K562 (cell line): ENCODE data around the gene TRIM10. TPM values are rescaled to one million over a fixed set of nuclear protein-coding genes. Genes with fewer than 3 reads are reported as not detected.

Experiments
- ATAC-seq: fragments of 200-7000 bp; cut with Tn5 transposase; 3 replicates; pipeline ENCODE4 v1.9.1; 2020; ENCODE audit warnings: moderate library complexity
- BruUV-seq: library from RNA; stranded (reverse); fragments of 400-500 nt; replicated peaks from 2 replicates; lab custom pipeline; 2021; lab: Mats Ljungman, UMichigan
- CTCF ChIA-PET: fragments of 300-600 bp; formaldehyde crosslinking; extraction: SDS; loops from one replicate; lab custom pipeline; 2021; ENCODE audit warnings: low intra/inter-chr PET ratio; lab: Yijun Ruan, JAX
- POLR2A ChIA-PET: fragments of 300-600, 350-650 bp; sonication (Branson Sonifier 250); formaldehyde crosslinking; extraction: SDS; loops from one replicate; lab custom pipeline; 2021; ENCODE audit warnings: antibody characterized with exemption, inconsistent platforms; lab: Yijun Ruan, JAX
- DNase-seq, 4 experiments: peaks; one replicate each; pipeline versions ENCODE4 v3.0.0 to v3.0.0-alpha.2; 2011 to 2018; ENCODE audit warnings: low spot score in 3 of 4, mixed read lengths in 3 of 4; ENCODE audit errors: extremely low read depth in 1 of 4
- FAIRE-seq: peaks from 2 replicates; lab custom pipeline; 2011; peaks lifted over from hg19 to GRCh38; lab: Jason Lieb, UNC
- H2AFZ ChIP-seq: 2 replicates; pipeline ENCODE4 v1.6.0; 2011; ENCODE audit warnings: low read depth, low read length, control low read depth, inconsistent platforms
- H3K27ac ChIP-seq: fragments of 200-600 bp; 3 replicates; pipeline ENCODE4 v1.8.0; 2011; ENCODE audit warnings: low read depth, mild to moderate bottlenecking, control low read depth, inconsistent platforms, low read length, moderate library complexity, mixed read lengths; ENCODE audit errors: extremely low read depth
- H3K27me3 ChIP-seq, 2 experiments: fragments of 300-600 bp in 1 of 2; 2 replicates in 1 of 2; 3 replicates in 1 of 2; pipeline versions ENCODE4 v1.6.0 to v1.8.0; 2011; ENCODE audit warnings: inconsistent platforms in 2 of 2, low read length in 2 of 2, mild to moderate bottlenecking in 1 of 2, mixed read lengths in 1 of 2, moderate library complexity in 1 of 2; ENCODE audit not compliant: control insufficient read depth in 2 of 2, insufficient read depth in 2 of 2
- H3K36me3 ChIP-seq: fragments of 300-600 bp; 3 replicates; pipeline ENCODE4 v1.8.0; 2011; ENCODE audit warnings: mild to moderate bottlenecking, low read length, inconsistent platforms; ENCODE audit not compliant: control insufficient read depth, insufficient read depth
- H3K4me1 ChIP-seq, 2 experiments: fragments of 200-600 bp in 1 of 2; replicated peaks in 1 of 2; 2 replicates in 1 of 2; 3 replicates in 1 of 2; pipeline versions ENCODE4 v1.5.1 to v1.8.0; 2011; ENCODE audit warnings: inconsistent platforms in 2 of 2, low read length in 2 of 2, mild to moderate bottlenecking in 1 of 2, mixed read lengths in 1 of 2, moderate library complexity in 1 of 2; ENCODE audit not compliant: control insufficient read depth in 2 of 2, insufficient read depth in 2 of 2
- H3K4me2 ChIP-seq: 2 replicates; pipeline ENCODE4 v1.6.1; 2011; ENCODE audit warnings: low read length, control low read depth, inconsistent platforms, mixed read lengths; ENCODE audit not compliant: insufficient read depth
- H3K4me3 ChIP-seq: fragments of 200-600 bp; sonication (generic), shearing (Covaris generic); 2 replicates; pipeline ENCODE4 v1.5.1; 2016; ENCODE audit warnings: control low read depth, inconsistent platforms
- H3K79me2 ChIP-seq: fragments of 200-600 bp; 3 replicates; pipeline ENCODE4 v1.8.0; 2011; ENCODE audit warnings: low read length, inconsistent platforms; ENCODE audit not compliant: control insufficient read depth, insufficient read depth
- H3K9ac ChIP-seq, 2 experiments: 2 replicates each; pipeline versions ENCODE4 v1.6.0 to v1.6.1; 2011; ENCODE audit warnings: low read depth in 2 of 2, low read length in 2 of 2, control low read depth in 1 of 2, inconsistent platforms in 1 of 2, mild to moderate bottlenecking in 1 of 2, mixed read lengths in 1 of 2; ENCODE audit not compliant: insufficient read depth in 1 of 2
- H3K9me1 ChIP-seq: one replicate; pipeline ENCODE4 v1.6.0; 2011; ENCODE audit warnings: inconsistent platforms, mild to moderate bottlenecking, low read length, moderate library complexity; ENCODE audit not compliant: control insufficient read depth, insufficient read depth
- H3K9me3 ChIP-seq: replicated peaks from 2 replicates; pipeline ENCODE4 v1.5.1; 2011; ENCODE audit warnings: low read depth, low read length, inconsistent platforms; ENCODE audit not compliant: control insufficient read depth, insufficient read depth
- H4K20me1 ChIP-seq: replicated peaks from 2 replicates; pipeline ENCODE4 v1.6.1; 2011; ENCODE audit warnings: low read length, inconsistent platforms, mixed read lengths; ENCODE audit not compliant: control insufficient read depth, insufficient read depth
- BRF2 ChIP-seq: IDR thresholded peaks from 3 replicates; pipeline ENCODE4 v1.6.1; 2011; ENCODE audit warnings: borderline replicate concordance, mild to moderate bottlenecking; ENCODE audit not compliant: insufficient read length, insufficient read depth
- CBX2 ChIP-seq: fragments of 200-600 bp; sonication (generic); IDR thresholded peaks from one replicate; pipeline ENCODE4 v1.6.1; 2012; ENCODE audit warnings: mild to moderate bottlenecking, low read length, inconsistent platforms; ENCODE audit not compliant: insufficient read depth, poor library complexity, severe bottlenecking
- FOXP1 ChIP-seq: sonication (generic); formaldehyde crosslinking; IDR thresholded peaks from 2 replicates; pipeline ENCODE4 v1.8.0; 2022; ENCODE audit warnings: mild to moderate bottlenecking, missing genetic modification reagents
- PCBP2 ChIP-seq: fragments of 200-400 bp; formaldehyde crosslinking; IDR thresholded peaks from 2 replicates; pipeline ENCODE4 v1.6.1; 2018; ENCODE audit warnings: low read length, low read depth, mild to moderate bottlenecking, moderate library complexity; ENCODE audit not compliant: poor library complexity, severe bottlenecking
- ZBED1 ChIP-seq: IDR thresholded peaks from 2 replicates; pipeline ENCODE4 v1.6.1; 2014
- ZNF146 ChIP-seq: IDR thresholded peaks from one replicate; pipeline ENCODE4 v1.6.1; 2018; ENCODE audit warnings: missing compliant biosample characterization; ENCODE audit not compliant: unreplicated experiment
- ZNF3 ChIP-seq: fragments of 250-450 bp; sonication (Bioruptor Pico); IDR thresholded peaks from 2 replicates; pipeline ENCODE4 v1.5.0; 2021; ENCODE audit warnings: mild to moderate bottlenecking, moderate library complexity
- ZNF551 ChIP-seq: fragments of 250-450 bp; sonication (Bioruptor Pico); IDR thresholded peaks from 2 replicates; pipeline ENCODE4 v1.5.0; 2021; ENCODE audit warnings: mild to moderate bottlenecking, moderate library complexity
- ZNF589 ChIP-seq: fragments of 200-800 bp; sonication (Bioruptor generic); IDR thresholded peaks from 2 replicates; pipeline ENCODE4 v1.6.1; 2016; ENCODE audit warnings: low read depth, missing genetic modification characterization, missing compliant biosample characterization
- WGBS: fragments of 100-300 bp; shearing (Covaris generic); methylation state at CpG from one replicate; pipeline ENCODE4 v1.1.6; 2016; ENCODE audit warnings: low coverage, mixed read lengths; ENCODE audit not compliant: insufficient coverage; ENCODE audit errors: missing lambda C conversion rate; 5-methylcytosine and 5-hydroxymethylcytosine counted together
- in situ Hi-C: fragments of 300-500 bp; cut with MboI; formaldehyde crosslinking; loops from 4 replicates; pipeline ENCODE4 v1.15.0; 2018; ENCODE audit warnings: inconsistent platforms, mixed read lengths
- intact Hi-C: fragments of 100-400 bp; cut with micrococcal nuclease; formaldehyde crosslinking; loops from 2 replicates; pipeline ENCODE4 v1.14.2; 2022
- polyA plus RNA-seq, 8 experiments: library from polyadenylated mRNA; depleted of rRNA in 4 of 8; stranded (reverse) in 5 of 8; unstranded in 3 of 8; fragments of >200 nt; fragmentation: Nextera tagmentation in 2 of 8; fragmentation: Illumina TruSeq in 1 of 8; extraction: Ambion mirVana in 2 of 8; extraction: Trizol in 1 of 8; gene quantifications; 2 replicates each; pipeline versions ENCODE4 v1.2.1 to v1.2.3, GENCODE V29; 2011 to 2014; ENCODE audit warnings: inconsistent platforms in 1 of 8, missing spikeins in 1 of 8
- total RNA-seq, 7 experiments: library from RNA; depleted of rRNA in 6 of 7; stranded (reverse); fragments of >200 nt in 6 of 7; fragmentation: Illumina TruSeq in 2 of 7; extraction: Trizol in 2 of 7; gene quantifications; 2 replicates each; pipeline versions ENCODE4 v1.2.1 to v1.2.3, GENCODE V29; 2011 to 2021; ENCODE audit warnings: low replicate concordance in 1 of 7

The TRIM10 gene
- total and polyA plus RNA-seq, 9 of the 15 experiments (the other 6 are each of a cell fraction or from before 2014, with no cell fraction given): 0.15 to 0.90 (median 0.36) TPM

GRCh38 chr6:30135757-30136156 lies 25.3 kb downstream of the TRIM10 start, which contains the start of gene TRIM40:
Gene TRIM40, plus strand, starts transcription at chr6:30136140. Its CDS starts 897 bp downstream, at chr6:30137037.
- POLR2A ChIA-PET: interaction anchor here (2.3 kb wide), 1 partner anchor 10 kb away, joined by 6 read pairs; no protein-coding TSS in a partner anchor
- in situ Hi-C loops (no loop called here), intact Hi-C loops (no loop called here)
- BruUV-seq: no TSS peak
- H2AFZ ChIP-seq: peak within 1 kb of the TSS; percentile 26; the same call in 1 of the 2 replicates
- H3K27me3 ChIP-seq: peaks cover 0 to 14% of the 10 kb centered on the region in 2 experiments; a peak in 3 of 5 replicates
- no peak within 1 kb of the TSS for H3K4me3 ChIP-seq
- H4K20me1 ChIP-seq: no peaks in the 10 kb centered on the region
- H3K27ac ChIP-seq: no peak within 1 kb of the TSS
- H3K9me3 ChIP-seq: no peaks in the 10 kb centered on the region
- CTCF ChIA-PET: no interaction called here
- ATAC-seq (no peak), FAIRE-seq (no peak), DNase-seq (no peak)
- H3K36me3 ChIP-seq: no peaks in the 10 kb centered on the region
- peaks cover 0 to 2% of the 10 kb centered on the region in 2 experiments; a peak in 3 of 5 replicates for H3K4me1 ChIP-seq
- H3K79me2 ChIP-seq: no peaks in the 10 kb centered on the region
- no peak within 1 kb of the TSS for H3K9ac ChIP-seq
- no peak within 1 kb of the TSS for H3K4me2 ChIP-seq
- WGBS: 4% methylated on average over 4 of the region's 4 CpGs
- no peaks in the 10 kb centered on the region for H3K9me1 ChIP-seq
- TF ChIP-seq ZNF551 (CRISPR knock-in tag): no peak
- no peak for TF ChIP-seq PCBP2
- no peak for TF ChIP-seq CBX2
- no peak for TF ChIP-seq ZNF589
- no peak for TF ChIP-seq FOXP1 (CRISPR knock-in tag)
- no peak for TF ChIP-seq ZBED1
- TF ChIP-seq BRF2: no peak
- no peak for TF ChIP-seq ZNF3 (CRISPR knock-in tag)
- TF ChIP-seq ZNF146 (CRISPR knock-in tag): no peak
